CD14-positive monocyte (primary cell): ENCODE measurements around the gene LDHAL6A. TPM values are rescaled to one million over a fixed set of nuclear protein-coding genes. Genes with fewer than 3 reads are reported as not detected.

Experiments
- DNase-seq, 3 donors: peaks; one replicate each; pipeline ENCODE4 v3.0.0-alpha.2; 2011 to 2022
- H2AFZ ChIP-seq: 2 replicates; pipeline ENCODE4 v1.6.0; 2012; ENCODE audit warnings: mild to moderate bottlenecking, low read depth, low read length, inconsistent platforms; ENCODE audit not compliant: insufficient read depth, poor library complexity, severe bottlenecking
- H3K27ac ChIP-seq, 2 donors: 1 replicate in 1 of 2; 2 replicates in 1 of 2; pipeline ENCODE4 v1.5.1; 2012 to 2013; ENCODE audit warnings: low read length in 2 of 2, control low read depth in 1 of 2, inconsistent platforms in 1 of 2, low read depth in 1 of 2, mild to moderate bottlenecking in 1 of 2
- H3K27me3 ChIP-seq, 2 donors: one replicate each; pipeline versions ENCODE4 v1.6.0 to v1.6.1; 2011 to 2013; ENCODE audit warnings: low read length in 2 of 2; ENCODE audit not compliant: control insufficient read depth in 2 of 2, insufficient read depth in 2 of 2
- H3K36me3 ChIP-seq, 2 donors: replicated peaks in 1 of 2; 1 replicate in 1 of 2; 2 replicates in 1 of 2; pipeline versions ENCODE4 v1.5.1 to v1.6.1; 2012 to 2013; ENCODE audit warnings: low read length in 2 of 2, control low read depth in 1 of 2, inconsistent platforms in 1 of 2, mild to moderate bottlenecking in 1 of 2; ENCODE audit not compliant: insufficient read depth in 2 of 2, control insufficient read depth in 1 of 2
- H3K4me1 ChIP-seq, 2 donors: 1 replicate in 1 of 2; 2 replicates in 1 of 2; pipeline versions ENCODE4 v1.5.1 to v1.6.1; 2012 to 2013; ENCODE audit warnings: low read length in 2 of 2, control low read depth in 1 of 2, inconsistent platforms in 1 of 2, mild to moderate bottlenecking in 1 of 2, moderate library complexity in 1 of 2; ENCODE audit not compliant: insufficient read depth in 2 of 2, control insufficient read depth in 1 of 2
- H3K4me2 ChIP-seq: replicated peaks from 2 replicates; pipeline ENCODE3; 2012; ENCODE audit warnings: low read length, moderate library complexity, mild to moderate bottlenecking; ENCODE audit not compliant: poor library complexity, severe bottlenecking; ENCODE audit errors: extremely low read depth
- H3K4me3 ChIP-seq, 3 experiments: fragments of 200-600 bp in 1 of 3; sonication (generic) in 1 of 3; replicated peaks in 1 of 3; 1 replicate in 2 of 3; 2 replicates in 1 of 3; pipeline ENCODE4 v1.5.1; 2011 to 2013; ENCODE audit warnings: low read length in 3 of 3, mild to moderate bottlenecking in 3 of 3, control low read depth in 2 of 3, low read depth in 2 of 3, inconsistent platforms in 1 of 3, moderate library complexity in 1 of 3
- H3K79me2 ChIP-seq: 2 replicates; pipeline ENCODE4 v1.6.0; 2012; ENCODE audit warnings: mild to moderate bottlenecking, control low read depth, inconsistent platforms, low read length, moderate library complexity; ENCODE audit not compliant: insufficient read depth
- H3K9ac ChIP-seq: 2 replicates; pipeline ENCODE4 v1.6.0; 2017; ENCODE audit warnings: low read length, mild to moderate bottlenecking; ENCODE audit not compliant: insufficient read depth, poor library complexity, severe bottlenecking
- H3K9me3 ChIP-seq, 2 donors: replicated peaks in 1 of 2; 1 replicate in 1 of 2; 2 replicates in 1 of 2; pipeline versions ENCODE4 v1.5.1 to v1.6.1; 2012 to 2013; ENCODE audit warnings: low read length in 2 of 2, control low read depth in 1 of 2; ENCODE audit not compliant: control insufficient read depth in 1 of 2, insufficient read depth in 1 of 2
- H4K20me1 ChIP-seq: 2 replicates; pipeline ENCODE4 v1.6.0; 2012; ENCODE audit warnings: mild to moderate bottlenecking, low read length, control low read depth, moderate library complexity; ENCODE audit not compliant: insufficient read depth
- H3K27ac Mint-ChIP-seq, 7 donors: one replicate each; pipeline ENCODE4 v1.8.0; 2020; ENCODE audit warnings: mild to moderate bottlenecking in 7 of 7, mixed read lengths in 7 of 7, moderate library complexity in 6 of 7, inconsistent platforms in 2 of 7
- H3K27me3 Mint-ChIP-seq, 3 donors: one replicate each; pipeline ENCODE4 v1.8.0; 2021 to 2022; ENCODE audit warnings: low read depth in 3 of 3, mild to moderate bottlenecking in 3 of 3, mixed read lengths in 3 of 3, moderate library complexity in 3 of 3, inconsistent platforms in 1 of 3
- H3K36me3 Mint-ChIP-seq, 2 donors: one replicate each; pipeline ENCODE4 v1.8.0; 2020; ENCODE audit warnings: mixed read lengths in 2 of 2, inconsistent platforms in 1 of 2, mild to moderate bottlenecking in 1 of 2
- H3K4me1 Mint-ChIP-seq: one replicate; pipeline ENCODE4 v1.8.0; 2020; ENCODE audit warnings: mild to moderate bottlenecking, mixed read lengths
- H3K4me3 Mint-ChIP-seq, 2 donors: one replicate each; pipeline ENCODE4 v1.8.0; 2020; ENCODE audit warnings: mild to moderate bottlenecking in 2 of 2, mixed read lengths in 2 of 2, moderate library complexity in 1 of 2
- H3K9me3 Mint-ChIP-seq, 7 donors: one replicate each; pipeline ENCODE4 v1.8.0; 2020 to 2022; ENCODE audit warnings: mixed read lengths in 7 of 7, mild to moderate bottlenecking in 6 of 7, moderate library complexity in 6 of 7, inconsistent platforms in 2 of 7
- CTCF ChIP-seq: fragments of 200-600 bp; IDR thresholded peaks from one replicate; pipeline ENCODE4 v1.8.0; 2022; ENCODE audit warnings: antibody characterized with exemption, mild to moderate bottlenecking
- WGBS: methylation state at CpG from one replicate; pipeline ENCODE4 v1.1.5; 2013; ENCODE audit warnings: missing lambda C conversion rate; ENCODE audit not compliant: insufficient coverage; 5-methylcytosine and 5-hydroxymethylcytosine counted together
- intact Hi-C, 2 donors: fragments of 100-400 bp; cut with micrococcal nuclease; formaldehyde crosslinking; loops; one replicate each; pipeline versions ENCODE4 v1.15.0 to v1.15.1; 2023
- polyA plus RNA-seq, 3 donors: library from polyadenylated mRNA; depleted of rRNA in 1 of 3; unstranded in 2 of 3; stranded (reverse) in 1 of 3; fragments of 300-500 nt in 2 of 3; fragments of >200 nt in 1 of 3; fragmentation: Illumina TruSeq in 2 of 3; gene quantifications; 1 replicate in 2 of 3; 2 replicates in 1 of 3; pipeline ENCODE4 v1.2.3, GENCODE V29; 2012 to 2021

Gene LDHAL6A
- polyA plus RNA-seq, 3 donors = not detected

- H3K79me2 ChIP-seq = no peaks in the 10 kb centered on the region
- Mint-ChIP-seq H3K27me3 (peaks cover 0 to 1% (median 0%) of the 10 kb centered on the region in 3 donors), H3K4me3 (no peak overlapping the region), H3K4me1 (peaks cover 15% of the 10 kb centered on the region), H3K36me3 (peaks cover 33 to 47% of the 10 kb centered on the region in 2 donors), H3K27ac (peak overlapping the region in 4 of 7 donors; percentile 27 to 69 (median 40)), H3K9me3 (peaks cover 0 to 7% (median 0%) of the 10 kb centered on the region in 7 donors)
- H3K27ac ChIP-seq = peak overlapping the region in 1 of 2 donors; percentile 26
- no peak overlapping the region for H3K9ac ChIP-seq
- peaks cover 0 to 3% of the 10 kb centered on the region in 2 donors for H3K9me3 ChIP-seq
- H3K36me3 ChIP-seq = peaks cover 44 to 53% of the 10 kb centered on the region in 2 donors
- H3K27me3 ChIP-seq = no peaks in the 10 kb centered on the region
- H4K20me1 ChIP-seq = peaks cover 17% of the 10 kb centered on the region
- no peak for DNase-seq
- intact Hi-C loops = no loop called here
- no peak overlapping the region for H3K4me3 ChIP-seq
- no peak overlapping the region for H2AFZ ChIP-seq
- WGBS = 94% methylated on average over 3 of the region's 9 CpGs
- H3K4me1 ChIP-seq = peaks cover 0 to 5% of the 10 kb centered on the region in 2 donors
- no peak for TF ChIP-seq CTCF
- H3K4me2 ChIP-seq = no peak overlapping the region
Measured at GRCh38 chr11:18408558-18409291, 46.9 kb upstream of the LDHAL6A start.

- TF ChIP-seq CTCF = no peak
- Histone ChIP-seq H2AFZ (no peak overlapping the region), H3K27me3 (no peaks in the 10 kb centered on the region), H3K79me2 (no peaks in the 10 kb centered on the region), H3K36me3 (no peaks in the 10 kb centered on the region), H4K20me1 (no peaks in the 10 kb centered on the region), H3K9ac (no peak overlapping the region), H3K4me2 (no peak overlapping the region), H3K4me3 (no peak overlapping the region), H3K9me3 (peaks cover 0 to 3% of the 10 kb centered on the region in 2 donors), H3K27ac (no peak overlapping the region), H3K4me1 (peaks cover 0 to 5% of the 10 kb centered on the region in 2 donors)
- Mint-ChIP-seq H3K27ac (no peak overlapping the region), H3K27me3 (peaks cover 0 to 3% (median 1%) of the 10 kb centered on the region in 3 donors), H3K4me1 (peaks cover 11% of the 10 kb centered on the region), H3K36me3 (no peaks in the 10 kb centered on the region), H3K4me3 (no peak overlapping the region), H3K9me3 (peaks cover 0 to 3% (median 0%) of the 10 kb centered on the region in 7 donors)
- intact Hi-C loops = no loop called here
- 0% methylated on average over 1 of the region's 3 CpGs for WGBS
- DNase-seq = no peak
Measured at GRCh38 chr11:18416459-18416858, 39.2 kb upstream of the LDHAL6A start.
